Heart right ventricle (tissue), 16 donors: Measurements from ENCODE around the gene CD7. TPM values are rescaled to one million over a fixed set of nuclear protein-coding genes. Genes with fewer than 3 reads are reported as not detected.
A peak's percentile ranks its signal among the peaks of the same experiment; 100 is the strongest.
"Not testable (repeated sequence)": the region's sequence is repeated elsewhere in the genome, so short reads cannot be mapped to it uniquely, and the experiment has no call there.

Experiments
- ATAC-seq, 8 donors: fragments of 200-7000 bp; cut with Tn5 transposase; one replicate each; pipeline ENCODE4 v1.9.1; 2020; ENCODE audit warnings: mild to moderate bottlenecking in 8 of 8, moderate library complexity in 8 of 8, moderate number of reproducible peaks in 1 of 8
- DNase-seq, 2 donors: peaks; one replicate each; pipeline ENCODE4 v3.0.0-alpha.2; 2020
- H3K27ac ChIP-seq, 10 donors: fragments of 200-600 bp; sonication (generic) in 2 of 10; one replicate each; pipeline versions ENCODE4 v1.5.0 to v1.8.0; 2020 to 2022; ENCODE audit warnings: mild to moderate bottlenecking in 3 of 10
- H3K27me3 ChIP-seq, 7 donors: fragments of 200-600 bp; one replicate each; pipeline ENCODE4 v1.8.0; 2021 to 2022; ENCODE audit warnings: mild to moderate bottlenecking in 2 of 7
- H3K36me3 ChIP-seq, 9 donors: fragments of 200-600 bp; sonication (generic) in 1 of 9; one replicate each; pipeline versions ENCODE4 v1.5.0 to v1.8.0; 2020 to 2022; ENCODE audit warnings: mild to moderate bottlenecking in 2 of 9
- H3K4me1 ChIP-seq, 9 donors: fragments of 200-600 bp; sonication (generic) in 1 of 9; one replicate each; pipeline versions ENCODE4 v1.5.0 to v1.8.0; 2020 to 2022; ENCODE audit warnings: mild to moderate bottlenecking in 4 of 9
- H3K4me3 ChIP-seq, 10 donors: fragments of 200-600 bp; sonication (generic) in 2 of 10; one replicate each; pipeline versions ENCODE4 v1.5.0 to v1.8.0; 2020 to 2022; ENCODE audit warnings: mild to moderate bottlenecking in 7 of 10, moderate library complexity in 2 of 10
- H3K9me3 ChIP-seq, 11 donors: fragments of 200-600 bp in 10 of 11; sonication (generic) in 2 of 11; one replicate each; pipeline versions ENCODE4 v1.5.0 to v1.8.0; 2013 to 2022; ENCODE audit warnings: mild to moderate bottlenecking in 2 of 11, control low read depth in 1 of 11, moderate library complexity in 1 of 11
- WGBS, 2 donors: extraction: QIAGEN DNeasy Blood & Tissue Kit; methylation state at CpG; one replicate each; pipeline ENCODE4 v1.1.7; 2013; ENCODE audit warnings: inconsistent platforms in 1 of 2; 5-methylcytosine and 5-hydroxymethylcytosine counted together
- intact Hi-C, 10 donors: fragments of 100-400 bp; cut with DNase I; formaldehyde crosslinking; loops; one replicate each; pipeline versions ENCODE4 v1.11.1 to v1.14.2; 2022
- polyA plus RNA-seq, 2 donors: library from polyadenylated mRNA; stranded (reverse); fragments of 200-250 nt; gene quantifications; one replicate each; pipeline ENCODE4 v1.2.3, GENCODE V29; 2013
- total RNA-seq, 10 donors: library from RNA; stranded (reverse); fragmentation: NEBNext Ultra II Directional in 3 of 10; extraction: Animal tissue kit (Norgen Biotek cat#: 25700) in 3 of 10; gene quantifications; one replicate each; pipeline versions ENCODE4 v1.2.1 to v1.2.4, GENCODE V29; 2021 to 2023
- TF ChIP-seq, protein P1 (sequence below), 9 donors: fragments of 200-600 bp; sonication (generic) in 2 of 9; IDR thresholded peaks; one replicate each; pipeline versions ENCODE4 v1.5.0 to v1.8.0; 2021 to 2022; ENCODE audit warnings: antibody characterized with exemption in 9 of 9, mild to moderate bottlenecking in 5 of 9, moderate library complexity in 1 of 9
- donor health status: Arrhythmogenic right ventricular cardiomyopathy.
- donor health status: ischemic (EF 13 %, LVEDD 7.1; RV severe dilation, severe dysfunction).
- donor health status: healthy with polysubstance abuse.
- donor health status: DM: no; HTN: yes; CAD: no.
- donor health status: DM: no; HTN: no; CAD: no.
- donor health status: ischemic (EF 25% LVEDD 6.9; RV normal size, moderate dysfunction).
- donor health status: ischemic (EF 25% LVEDD 5.7; RV mildly dilated, moderate dysfunction).
- donor health status: healthy.
- donor health status: DM: yes; HTN: yes; CAD: no.
- donor health status: Ischemic cardiomyopathy.
- donor health status: ischemic (EF 35%, LVEDD 5.7; RV mildly dilated, moderate dysfunction).
- donor health status: nonischemic (EF 11% LVEDD 7.7; RV severe dilation, severe dysfunction).
- donor health status: DM: yes; HTN: yes; CAD: no.
- donor health status: PGD.
- donor health status: ischemic (EF 29% LVEDD 5.4; RV normal size, mild dysfunction).
- donor health status: nonischemic (EF 23%, LVEDD 6.1; RV moderate dilation, normal function).

The CD7 gene
- total and polyA plus RNA-seq, 12 donors, result 0.15 to 6.0 (median 0.39) TPM; not detected in 1

DNA sequence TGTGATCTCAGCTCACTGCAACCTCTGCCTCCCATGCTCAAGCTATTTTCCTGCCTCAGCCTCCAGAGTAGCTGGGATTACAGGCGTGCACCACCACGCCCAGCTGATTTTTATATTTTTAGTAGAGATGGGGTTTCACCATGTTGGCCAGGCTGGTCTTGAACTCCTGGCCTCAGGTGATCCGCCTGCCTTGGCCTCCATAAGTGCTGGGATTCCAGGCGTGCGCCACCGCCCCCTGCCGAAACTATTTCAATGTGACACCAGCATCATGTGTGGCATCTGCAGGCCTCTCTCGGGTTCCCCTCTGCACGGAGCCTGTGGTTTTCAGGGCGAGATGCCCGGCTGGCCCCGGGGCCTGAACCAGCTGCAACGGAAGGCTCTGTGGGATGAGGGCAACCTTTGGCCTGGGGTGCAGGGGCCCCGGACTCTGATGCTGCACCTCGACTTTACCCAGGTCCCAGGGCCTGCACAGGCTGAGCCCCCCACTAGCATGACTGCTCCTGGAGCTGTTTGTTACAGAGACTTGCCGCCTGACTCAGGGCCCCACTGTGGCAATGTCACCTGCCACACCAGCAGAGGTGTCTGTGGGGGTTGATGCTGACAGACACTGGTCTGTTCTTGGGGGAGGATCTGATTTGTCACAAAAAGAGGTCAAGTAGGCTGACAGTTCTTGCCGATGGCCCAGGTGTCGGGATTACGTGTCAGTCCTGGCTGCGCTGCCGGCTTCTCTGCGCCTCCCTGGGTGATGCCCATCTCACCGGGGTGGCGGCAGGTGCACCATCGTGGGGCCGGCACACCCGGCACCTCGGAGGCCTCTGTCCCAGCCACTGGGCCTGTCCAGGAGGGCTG is 33.0 kb upstream of the CD7 start:
- Histone ChIP-seq H3K27me3 (peaks cover 0 to 14% (median 7%) of the 10 kb centered on the region in 7 donors), H3K4me1 (peaks cover 0 to 22% (median 13%) of the 10 kb centered on the region in 9 donors), H3K27ac (no peak overlapping the region), H3K4me3 (no peak overlapping the region), H3K36me3 (no peaks in the 10 kb centered on the region), H3K9me3 (no peaks in the 10 kb centered on the region)
- TF ChIP-seq, protein P1, sequence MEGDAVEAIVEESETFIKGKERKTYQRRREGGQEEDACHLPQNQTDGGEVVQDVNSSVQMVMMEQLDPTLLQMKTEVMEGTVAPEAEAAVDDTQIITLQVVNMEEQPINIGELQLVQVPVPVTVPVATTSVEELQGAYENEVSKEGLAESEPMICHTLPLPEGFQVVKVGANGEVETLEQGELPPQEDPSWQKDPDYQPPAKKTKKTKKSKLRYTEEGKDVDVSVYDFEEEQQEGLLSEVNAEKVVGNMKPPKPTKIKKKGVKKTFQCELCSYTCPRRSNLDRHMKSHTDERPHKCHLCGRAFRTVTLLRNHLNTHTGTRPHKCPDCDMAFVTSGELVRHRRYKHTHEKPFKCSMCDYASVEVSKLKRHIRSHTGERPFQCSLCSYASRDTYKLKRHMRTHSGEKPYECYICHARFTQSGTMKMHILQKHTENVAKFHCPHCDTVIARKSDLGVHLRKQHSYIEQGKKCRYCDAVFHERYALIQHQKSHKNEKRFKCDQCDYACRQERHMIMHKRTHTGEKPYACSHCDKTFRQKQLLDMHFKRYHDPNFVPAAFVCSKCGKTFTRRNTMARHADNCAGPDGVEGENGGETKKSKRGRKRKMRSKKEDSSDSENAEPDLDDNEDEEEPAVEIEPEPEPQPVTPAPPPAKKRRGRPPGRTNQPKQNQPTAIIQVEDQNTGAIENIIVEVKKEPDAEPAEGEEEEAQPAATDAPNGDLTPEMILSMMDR (IDR thresholded peaks at IDR 0.05), result peak in 1 of 9 donors; percentile 16
- 93 to 95% methylated on average over 28 of the region's 28 CpGs for WGBS, 2 donors
- intact Hi-C loops, result loop anchor here in 9 of 10 donors (2.0 to 10.0 kb wide), 9 partner anchors 62 to 427 kb away; no protein-coding TSS in a partner anchor
- ATAC-seq (peak in 1 of 8 donors; percentile 14), DNase-seq (peak in 1 of 2 donors; percentile 9)

DNA sequence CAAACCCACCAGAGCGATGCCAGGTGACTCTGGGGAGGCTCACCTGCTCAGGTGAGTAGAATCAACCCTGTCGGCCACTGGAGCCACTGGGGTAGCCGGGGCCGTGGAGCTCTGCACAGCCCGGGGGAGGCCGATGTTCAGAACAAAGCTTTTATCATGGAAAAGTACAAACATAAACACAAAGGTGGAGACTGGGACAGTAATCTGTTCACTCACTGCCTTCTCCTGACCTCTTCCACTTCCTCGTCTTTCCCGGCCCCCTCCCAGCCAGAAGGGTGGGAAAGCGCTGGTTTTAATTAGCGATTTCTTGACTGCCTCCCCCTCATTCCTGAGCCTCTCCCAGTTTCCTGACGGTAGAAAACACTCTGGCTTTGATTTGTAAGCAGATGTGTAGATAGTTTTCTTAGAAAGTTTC is 31.9 kb upstream of the CD7 start:
- intact Hi-C loops, result no loop called here
- TF ChIP-seq, protein P1 (IDR thresholded peaks at IDR 0.05), result no peak
- WGBS, 2 donors, result 40 to 43% methylated on average over 11 of the region's 11 CpGs
- Histone ChIP-seq H3K4me3 (no peak overlapping the region), H3K27me3 (peaks cover 0 to 7% (median 5%) of the 10 kb centered on the region in 7 donors), H3K36me3 (no peaks in the 10 kb centered on the region), H3K9me3 (no peaks in the 10 kb centered on the region), H3K4me1 (peaks cover 0 to 22% (median 13%) of the 10 kb centered on the region in 9 donors), H3K27ac (no peak overlapping the region)
- no peak for DNase-seq
- ATAC-seq, result peak in 1 of 8 donors; percentile 31

DNA sequence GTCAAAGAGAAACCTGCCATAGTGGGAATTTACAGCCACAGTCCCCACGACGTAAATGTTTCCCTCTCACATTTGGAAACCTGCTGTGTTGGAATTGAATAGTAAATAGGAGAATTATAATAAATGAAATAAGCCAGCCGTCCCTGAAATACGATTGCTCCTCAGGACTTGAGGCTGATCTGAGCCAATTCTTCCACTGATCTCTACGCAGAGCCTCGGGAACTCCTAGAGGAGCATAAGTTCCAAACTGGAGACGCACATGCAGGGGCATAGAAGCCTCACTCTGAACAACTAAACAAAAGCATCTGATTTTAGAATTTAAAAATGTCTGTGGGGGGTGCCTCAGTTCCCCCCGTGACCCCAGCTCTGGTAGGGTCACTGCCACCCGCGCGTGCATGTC is 31.5 kb upstream of the CD7 start:
- Histone ChIP-seq H3K4me3 (no peak overlapping the region), H3K27me3 (peaks cover 0 to 5% (median under 1%) of the 10 kb centered on the region in 7 donors), H3K36me3 (no peaks in the 10 kb centered on the region), H3K27ac (no peak overlapping the region), H3K4me1 (peaks cover 0 to 22% (median 13%) of the 10 kb centered on the region in 9 donors), H3K9me3 (no peaks in the 10 kb centered on the region)
- 57 to 58% methylated on average over 11 of the region's 11 CpGs for WGBS, 2 donors
- intact Hi-C loops, result no loop called here
- DNase-seq (no peak), ATAC-seq (no peak)
- TF ChIP-seq, protein P1 (IDR thresholded peaks at IDR 0.05), result no peak

DNA sequence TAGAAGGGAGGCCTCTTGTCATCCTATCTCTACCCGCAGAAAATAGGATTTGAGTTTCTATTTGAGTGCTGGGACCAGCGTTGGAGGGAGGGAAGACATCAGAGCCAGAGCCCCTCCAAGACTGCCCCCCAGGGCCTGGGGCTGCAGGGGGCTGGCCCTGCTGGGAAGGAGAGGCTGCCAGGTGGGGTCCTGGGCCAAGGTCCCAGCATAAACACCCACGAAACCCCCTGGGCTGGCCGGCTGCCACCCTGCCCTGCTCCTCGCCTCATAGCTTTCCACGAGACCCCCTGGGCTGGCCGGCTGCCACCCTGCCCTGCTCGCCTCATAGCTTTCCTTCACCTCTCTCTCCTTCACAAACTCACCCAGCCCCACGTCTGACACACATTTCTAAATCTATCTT is 31.0 kb upstream of the CD7 start:
- no peak for ATAC-seq

DNA sequence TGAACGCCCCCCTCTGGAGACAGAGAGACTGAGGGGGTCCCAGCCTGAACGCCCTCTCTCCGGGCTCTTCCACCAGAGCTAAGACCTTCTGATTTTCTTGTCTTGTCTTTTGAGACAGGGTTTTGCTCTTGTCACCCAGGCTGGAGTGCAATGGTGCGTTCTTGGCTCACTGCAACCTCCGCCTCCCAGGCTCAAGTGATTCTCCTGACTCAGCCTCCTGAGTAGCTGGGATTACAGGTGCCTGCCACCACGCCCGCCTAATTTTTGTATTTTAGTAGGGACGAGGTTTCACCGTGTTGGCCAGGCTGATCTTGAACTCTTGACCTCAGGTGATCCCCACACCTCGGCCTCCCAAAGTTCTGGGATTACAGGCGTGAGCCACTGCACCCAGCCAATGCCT is 30.6 kb upstream of the CD7 start:
- 92 to 93% methylated on average over 11 of the region's 11 CpGs for WGBS, 2 donors

More for the DNA sequence above, 31.0 kb upstream of the CD7 start:
- intact Hi-C loops, result no loop called here
- DNase-seq, result no peak
- H3K27me3 ChIP-seq, result peaks cover 0 to 5% (median 0%) of the 10 kb centered on the region in 7 donors
- TF ChIP-seq, protein P1 (IDR thresholded peaks at IDR 0.05), result no peak
- no peaks in the 10 kb centered on the region for H3K9me3 ChIP-seq
- H3K27ac ChIP-seq, result no peak overlapping the region
- peaks cover 0 to 22% (median 13%) of the 10 kb centered on the region in 9 donors for H3K4me1 ChIP-seq
- no peak overlapping the region for H3K4me3 ChIP-seq
- WGBS, 2 donors, result 76 to 79% methylated on average over 9 of the region's 9 CpGs
- H3K36me3 ChIP-seq, result no peaks in the 10 kb centered on the region

More for the DNA sequence above, 30.6 kb upstream of the CD7 start:
- ATAC-seq, H3K27me3 ChIP-seq, H3K4me3 ChIP-seq, H3K36me3 ChIP-seq, H3K27ac ChIP-seq, DNase-seq, intact Hi-C loops, H3K9me3 ChIP-seq: not testable (repeated sequence)
- peaks cover 0 to 22% (median 13%) of the 10 kb centered on the region in 9 donors for H3K4me1 ChIP-seq
